Keratinocyte (primary cell): Measurements from ENCODE around the gene TFF1.

Source experiments
- EZH2 ChIP-seq: IDR thresholded peaks from one replicate; pipeline ENCODE4 v1.6.1; 2012; ENCODE audit warnings: inconsistent platforms, mild to moderate bottlenecking, low read length, moderate library complexity
- TF ChIP-seq, protein P1 (sequence below), 3 experiments: IDR thresholded peaks in 1 of 3; conservative IDR thresholded peaks in 1 of 3; optimal IDR thresholded peaks in 1 of 3; 2 replicates in 2 of 3; 3 replicates in 1 of 3; pipeline versions ENCODE3 to v1.5.1; 2011; ENCODE audit warnings: low read length in 3 of 3, mild to moderate bottlenecking in 3 of 3, moderate library complexity in 2 of 3, control low read depth in 1 of 3, inconsistent platforms in 1 of 3; ENCODE audit not compliant: insufficient read depth in 2 of 3; ENCODE audit errors: extremely low read depth in 1 of 3

DNA sequence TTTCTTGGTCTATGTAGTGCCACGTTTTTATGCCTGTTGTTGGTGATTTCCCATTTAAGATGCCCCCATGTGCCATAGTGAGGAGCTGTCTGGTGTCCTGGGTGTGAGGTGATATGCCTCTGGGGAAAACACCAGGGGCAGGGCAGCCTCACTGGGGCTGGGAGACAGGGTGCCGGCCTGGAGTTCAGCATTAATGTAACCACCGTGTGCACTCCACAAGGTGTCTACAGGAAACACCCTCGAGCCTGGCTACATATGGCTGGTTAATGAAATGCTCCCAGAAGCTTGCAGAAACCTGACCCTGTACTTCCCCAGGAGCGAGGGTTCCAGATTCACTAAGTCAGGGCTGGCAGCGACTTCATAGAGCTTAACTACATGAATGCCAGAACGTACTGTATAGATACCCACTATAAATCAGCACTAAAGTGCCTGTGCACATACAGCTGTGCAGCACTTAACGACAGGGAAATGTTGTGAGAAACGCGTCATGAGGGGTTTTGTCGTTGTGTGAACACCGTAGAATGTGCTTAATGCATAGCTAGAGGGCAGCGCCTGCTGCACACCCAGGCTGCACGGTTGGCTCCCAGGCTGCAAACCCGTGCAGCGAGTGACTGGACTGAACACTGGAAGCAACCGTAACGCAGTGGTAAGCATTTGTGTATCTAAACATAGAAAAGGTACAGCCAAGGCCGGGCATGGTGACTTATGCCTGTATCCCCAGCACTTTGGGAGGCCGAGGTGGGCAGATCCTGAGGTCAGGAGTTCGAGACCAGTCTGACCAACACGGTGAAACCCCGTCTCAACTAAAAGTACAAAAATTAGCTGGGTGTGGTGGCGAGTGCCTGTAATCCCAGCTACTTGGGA is 25.9 kb downstream of the TFF1 start:
- TF ChIP-seq, protein P1, sequence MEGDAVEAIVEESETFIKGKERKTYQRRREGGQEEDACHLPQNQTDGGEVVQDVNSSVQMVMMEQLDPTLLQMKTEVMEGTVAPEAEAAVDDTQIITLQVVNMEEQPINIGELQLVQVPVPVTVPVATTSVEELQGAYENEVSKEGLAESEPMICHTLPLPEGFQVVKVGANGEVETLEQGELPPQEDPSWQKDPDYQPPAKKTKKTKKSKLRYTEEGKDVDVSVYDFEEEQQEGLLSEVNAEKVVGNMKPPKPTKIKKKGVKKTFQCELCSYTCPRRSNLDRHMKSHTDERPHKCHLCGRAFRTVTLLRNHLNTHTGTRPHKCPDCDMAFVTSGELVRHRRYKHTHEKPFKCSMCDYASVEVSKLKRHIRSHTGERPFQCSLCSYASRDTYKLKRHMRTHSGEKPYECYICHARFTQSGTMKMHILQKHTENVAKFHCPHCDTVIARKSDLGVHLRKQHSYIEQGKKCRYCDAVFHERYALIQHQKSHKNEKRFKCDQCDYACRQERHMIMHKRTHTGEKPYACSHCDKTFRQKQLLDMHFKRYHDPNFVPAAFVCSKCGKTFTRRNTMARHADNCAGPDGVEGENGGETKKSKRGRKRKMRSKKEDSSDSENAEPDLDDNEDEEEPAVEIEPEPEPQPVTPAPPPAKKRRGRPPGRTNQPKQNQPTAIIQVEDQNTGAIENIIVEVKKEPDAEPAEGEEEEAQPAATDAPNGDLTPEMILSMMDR (optimal IDR thresholded peaks at IDR 0.05 in 1 of 3, IDR thresholded peaks at IDR 0.05 in 1 of 3, conservative IDR thresholded peaks at IDR 0.05 in 1 of 3; ENCODE audit: extremely low read depth in 1 of 3, insufficient read depth in 2 of 3, low read length in 3 of 3), result no peak
- TF ChIP-seq EZH2, result no peak
